Spleen (tissue), 11 donors: Measurements from ENCODE around the gene PACSIN1. TPM values are rescaled to one million over a fixed set of nuclear protein-coding genes. Genes with fewer than 3 reads are reported as not detected.

Experiments
- DNase-seq: peaks from one replicate; pipeline ENCODE4 v3.0.0-alpha.2; 2020
- H3K27ac ChIP-seq, 8 donors: fragments of 200-600 bp; sonication (generic) in 7 of 8; 1 replicate in 4 of 8; 2 replicates in 4 of 8; pipeline versions ENCODE4 v1.5.0 to v1.8.0; 2016 to 2021; ENCODE audit warnings: inconsistent platforms in 4 of 8, mild to moderate bottlenecking in 4 of 8, moderate library complexity in 1 of 8
- H3K27me3 ChIP-seq, 7 donors: fragments of 200-600 bp; sonication (generic) in 6 of 7; replicated peaks in 1 of 7; 1 replicate in 4 of 7; 2 replicates in 3 of 7; pipeline versions ENCODE4 v1.5.0 to v1.8.0; 2016 to 2021; ENCODE audit warnings: inconsistent platforms in 3 of 7, mild to moderate bottlenecking in 1 of 7
- H3K36me3 ChIP-seq, 6 donors: fragments of 200-600 bp; sonication (generic) in 5 of 6; 1 replicate in 4 of 6; 2 replicates in 2 of 6; pipeline versions ENCODE4 v1.5.0 to v1.8.0; 2016 to 2021; ENCODE audit warnings: inconsistent platforms in 2 of 6
- H3K4me1 ChIP-seq, 6 donors: fragments of 200-600 bp; sonication (generic) in 5 of 6; 1 replicate in 3 of 6; 2 replicates in 3 of 6; pipeline versions ENCODE4 v1.5.0 to v1.8.0; 2016 to 2021; ENCODE audit warnings: inconsistent platforms in 3 of 6
- H3K4me3 ChIP-seq, 8 donors: fragments of 200-600 bp; sonication (generic) in 7 of 8; 1 replicate in 4 of 8; 2 replicates in 4 of 8; pipeline versions ENCODE4 v1.5.0 to v1.8.0; 2016 to 2021; ENCODE audit warnings: inconsistent platforms in 4 of 8, mild to moderate bottlenecking in 4 of 8, moderate library complexity in 2 of 8
- H3K9me3 ChIP-seq, 8 donors: fragments of 200-600 bp; sonication (generic) in 7 of 8; 1 replicate in 4 of 8; 2 replicates in 4 of 8; pipeline versions ENCODE4 v1.5.0 to v1.8.0; 2016 to 2021; ENCODE audit warnings: inconsistent platforms in 4 of 8
- CTCF ChIP-seq, 11 experiments: fragments of 200-600 bp in 7 of 11; fragments of 450-650 bp in 4 of 11; sonication (generic) in 4 of 11; IDR thresholded peaks in 8 of 11; conservative IDR thresholded peaks in 3 of 11; 1 replicate in 7 of 11; 2 replicates in 4 of 11; pipeline versions ENCODE4 v1.4.0 to v1.8.0; 2016 to 2021; ENCODE audit warnings: antibody characterized with exemption in 11 of 11, inconsistent platforms in 4 of 11, mild to moderate bottlenecking in 1 of 11
- POLR2A ChIP-seq, 3 donors: fragments of 450-650 bp; IDR thresholded peaks; one replicate each; pipeline ENCODE4 v1.5.1; 2017; ENCODE audit warnings: antibody characterized with exemption in 3 of 3, mild to moderate bottlenecking in 1 of 3
- POLR2AphosphoS5 ChIP-seq, 3 donors: sonication (generic); formaldehyde crosslinking; IDR thresholded peaks; one replicate each; pipeline ENCODE4 v1.5.1; 2017; ENCODE audit warnings: antibody characterized with exemption in 3 of 3
- WGBS, 5 donors: extraction: QIAGEN DNeasy Blood & Tissue Kit in 3 of 5; methylation state at CpG; one replicate each; pipeline versions ENCODE4 v1.1.5 to v1.1.7; 2013 to 2018; 5-methylcytosine and 5-hydroxymethylcytosine counted together
- intact Hi-C: fragments of 100-400 bp; cut with DNase I; formaldehyde crosslinking; loops from one replicate; pipeline ENCODE4 v1.15.0; 2023; ENCODE audit warnings: low total_unique reads
- polyA plus RNA-seq, 3 donors: library from polyadenylated mRNA; stranded (reverse); fragments of 200-250 nt; gene quantifications; one replicate each; pipeline ENCODE4 v1.2.1, GENCODE V29; 2013
- total RNA-seq, 7 donors: library from RNA; depleted of rRNA in 3 of 7; stranded (reverse); fragments of >200 nt in 3 of 7; fragmentation: NEBNext Ultra II Directional in 4 of 7; extraction: Animal tissue kit (Norgen Biotek cat#: 25700) in 4 of 7; gene quantifications; one replicate each; pipeline versions ENCODE4 v1.1.0 to v1.2.1, GENCODE V29; 2016 to 2021
- donor health status: healthy with polysubstance abuse.
- donor health status: DM: no; HTN: no; CAD: no; lungs with moderate emphysema.
- donor health status: DM: no; HTN: no; CAD: no.
- donor health status: Bipolar disorder and iron deficiency.
- donor health status: healthy.
- donor health status: DM: no; HTN: no; CAD: no.
- donor health status: DM: yes; HTN: yes; CAD: no.

Gene PACSIN1
- total and polyA plus RNA-seq, 10 donors: 0.66 to 2.8 (median 1.3) TPM

GRCh38 chr6:34517461-34517881 is 51.6 kb downstream of the PACSIN1 start:
- Histone ChIP-seq H3K27me3 (peaks cover 0 to 34% (median 10%) of the 10 kb centered on the region in 7 donors), H3K27ac (no peak overlapping the region), H3K36me3 (no peaks in the 10 kb centered on the region), H3K9me3 (no peaks in the 10 kb centered on the region), H3K4me3 (no peak overlapping the region), H3K4me1 (peaks cover 0 to 13% (median 0%) of the 10 kb centered on the region in 6 donors)
- 68 to 80% (median 76%) methylated on average over 4 of the region's 4 CpGs for WGBS, 5 donors
- intact Hi-C loops: no loop called here
- DNase-seq: peak; percentile 47
- TF ChIP-seq POLR2AphosphoS5 (IDR thresholded peaks at IDR 0.05) (no peak), POLR2A (IDR thresholded peaks at IDR 0.05) (no peak), CTCF (IDR thresholded peaks at IDR 0.05 in 8 of 11, conservative IDR thresholded peaks at IDR 0.05 in 3 of 11) (no peak)

- Histone ChIP-seq H3K27ac (no peak overlapping the region), H3K9me3 (no peaks in the 10 kb centered on the region), H3K36me3 (no peaks in the 10 kb centered on the region), H3K4me3 (no peak overlapping the region), H3K27me3 (peaks cover 0 to 34% (median 10%) of the 10 kb centered on the region in 7 donors), H3K4me1 (peaks cover 0 to 13% (median 0%) of the 10 kb centered on the region in 6 donors)
- intact Hi-C loops: no loop called here
- DNase-seq: peak; percentile 59
- TF ChIP-seq POLR2AphosphoS5 (IDR thresholded peaks at IDR 0.05) (no peak), POLR2A (IDR thresholded peaks at IDR 0.05) (no peak), CTCF (IDR thresholded peaks at IDR 0.05 in 8 of 11, conservative IDR thresholded peaks at IDR 0.05 in 3 of 11) (no peak)
- 86 to 94% (median 88%) methylated on average over 5 to 8 of the region's 8 CpGs for WGBS, 5 donors
These were observed 52.1 kb downstream of the PACSIN1 start for GRCh38 chr6:34517966-34518365.

- intact Hi-C loops: no loop called here
- TF ChIP-seq POLR2AphosphoS5 (IDR thresholded peaks at IDR 0.05) (no peak), CTCF (IDR thresholded peaks at IDR 0.05 in 8 of 11, conservative IDR thresholded peaks at IDR 0.05 in 3 of 11) (no peak), POLR2A (IDR thresholded peaks at IDR 0.05) (no peak)
- Histone ChIP-seq H3K27me3 (peaks cover 0 to 34% (median 10%) of the 10 kb centered on the region in 7 donors), H3K27ac (no peak overlapping the region), H3K4me3 (no peak overlapping the region), H3K36me3 (no peaks in the 10 kb centered on the region), H3K9me3 (no peaks in the 10 kb centered on the region), H3K4me1 (peaks cover 0 to 13% (median 0%) of the 10 kb centered on the region in 6 donors)
- 79 to 86% (median 84%) methylated on average over 4 of the region's 4 CpGs for WGBS, 5 donors
- peak; percentile 25 for DNase-seq
These were observed 52.9 kb downstream of the PACSIN1 start for GRCh38 chr6:34518669-34519365.

GRCh38 chr6:34519971-34520644 is 54.2 kb downstream of the PACSIN1 start:
- Histone ChIP-seq H3K27ac (no peak overlapping the region), H3K4me1 (peaks cover 0 to 6% (median 0%) of the 10 kb centered on the region in 6 donors), H3K4me3 (no peak overlapping the region), H3K27me3 (peaks cover 0 to 21% (median 3%) of the 10 kb centered on the region in 7 donors), H3K9me3 (no peaks in the 10 kb centered on the region), H3K36me3 (no peaks in the 10 kb centered on the region)
- intact Hi-C loops: loop anchor here (10.0 kb wide), 1 partner anchor 85 kb away; no protein-coding TSS in a partner anchor
- peak; percentile 50 for DNase-seq
- 86 to 94% (median 92%) methylated on average over 8 of the region's 8 CpGs for WGBS, 5 donors
- TF ChIP-seq CTCF (IDR thresholded peaks at IDR 0.05 in 8 of 11, conservative IDR thresholded peaks at IDR 0.05 in 3 of 11) (no peak), POLR2AphosphoS5 (IDR thresholded peaks at IDR 0.05) (no peak), POLR2A (IDR thresholded peaks at IDR 0.05) (no peak)
